RPMI8226 (cell line): ENCODE data around the gene GHR.

Source experiments
- DNase-seq: peaks from one replicate; pipeline ENCODE4 v3.0.0-alpha.2; 2015

Gene GHR

DNA sequence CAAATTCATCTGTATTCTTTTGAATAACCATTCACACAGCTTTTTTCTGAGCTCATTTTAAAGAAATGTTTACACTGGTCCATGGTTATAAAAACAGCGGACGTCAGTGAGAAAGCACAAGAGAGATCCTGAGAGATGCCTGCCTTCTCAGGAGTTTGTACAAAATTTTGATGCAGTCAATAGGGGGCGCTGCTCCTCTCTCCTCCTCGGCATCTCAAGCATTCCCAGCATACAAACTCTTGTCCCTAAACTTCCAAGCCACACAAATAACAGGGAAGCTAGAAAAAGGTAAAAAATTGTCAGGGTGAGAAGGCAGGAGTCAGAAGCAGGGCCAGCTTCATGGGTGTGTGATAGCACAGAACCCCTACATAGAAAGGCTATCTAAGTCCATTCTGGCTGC lies 322.2 kb downstream of the GHR start:
- peak; percentile 10 for DNase-seq

DNA sequence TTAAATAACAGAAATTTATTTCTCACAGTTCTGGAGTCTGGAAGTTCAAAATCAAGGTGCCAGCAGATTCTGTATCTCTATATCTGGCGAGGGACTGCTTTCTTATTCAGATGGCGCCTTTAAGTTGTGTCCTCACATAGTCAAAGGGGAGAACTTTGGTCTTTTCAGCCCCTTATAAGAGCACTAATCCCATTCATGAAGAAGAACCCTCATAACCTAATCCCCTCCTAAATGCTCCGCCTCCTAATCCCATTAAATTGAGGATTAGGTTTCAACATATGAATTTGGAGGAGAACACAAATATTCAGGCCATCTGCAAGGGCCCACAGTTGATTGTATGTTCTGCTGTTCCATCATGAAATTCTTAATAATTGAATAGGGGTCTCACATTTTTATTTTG lies 322.6 kb downstream of the GHR start:
- no peak for DNase-seq

DNA sequence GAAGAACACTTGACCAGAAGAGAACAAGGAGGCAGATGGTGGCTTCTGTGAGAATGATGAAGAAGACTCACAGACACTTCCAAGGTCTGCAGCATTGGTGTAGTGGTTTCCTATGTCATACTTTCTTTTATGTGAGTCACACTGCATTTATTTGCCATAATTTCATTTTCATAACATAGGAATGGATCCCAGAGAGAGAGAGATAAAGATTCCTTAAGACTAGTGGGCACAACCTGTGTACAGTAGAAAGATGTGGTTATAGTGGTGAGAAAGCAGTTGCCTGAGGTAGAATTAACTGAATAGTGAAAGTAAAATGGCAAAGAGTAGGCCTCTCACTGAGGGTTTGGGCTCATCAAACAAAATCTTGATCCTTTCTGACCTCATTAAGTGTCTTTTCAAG lies 325.8 kb downstream of the GHR start:
- DNase-seq: no peak

DNA sequence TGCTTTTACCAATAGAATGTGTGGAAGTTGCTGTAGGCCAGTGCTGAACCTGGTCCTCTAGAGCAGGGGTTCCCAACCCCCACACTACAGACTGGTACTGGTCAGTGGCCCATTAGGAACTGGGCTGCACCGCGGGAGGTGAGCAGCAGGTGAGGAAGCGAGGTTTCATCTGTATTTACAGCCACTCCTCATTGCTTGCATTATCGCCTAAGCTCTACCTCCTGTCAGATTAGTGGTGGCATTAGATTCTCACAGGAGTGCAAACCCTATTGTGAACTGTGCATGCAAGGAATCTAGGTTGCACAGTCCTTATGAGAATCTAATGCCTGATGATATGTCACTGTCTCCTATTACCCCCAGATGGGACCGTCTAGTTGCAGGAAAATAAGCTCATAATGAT lies 327.3 kb downstream of the GHR start:
- DNase-seq: no peak

DNA sequence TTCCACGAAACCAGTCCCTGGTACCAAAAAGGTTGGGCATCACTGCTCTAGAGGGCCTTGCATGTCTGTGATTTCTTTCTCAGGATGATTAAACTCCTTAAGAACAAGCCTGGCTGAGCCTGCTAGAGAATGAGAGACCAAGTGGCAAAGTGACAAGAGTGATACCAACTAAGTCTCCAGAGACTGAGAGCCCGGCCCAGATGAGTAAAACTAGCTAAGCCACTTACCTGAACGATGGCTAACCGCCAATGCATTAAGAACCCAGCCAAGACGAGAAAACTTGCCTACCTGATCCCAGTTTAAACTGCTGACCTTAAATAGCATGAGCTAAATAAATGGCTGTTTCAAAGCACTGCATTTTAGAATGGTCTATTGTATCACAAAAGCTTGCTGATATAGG lies 327.8 kb downstream of the GHR start:
- peak; percentile 13 for DNase-seq

DNA sequence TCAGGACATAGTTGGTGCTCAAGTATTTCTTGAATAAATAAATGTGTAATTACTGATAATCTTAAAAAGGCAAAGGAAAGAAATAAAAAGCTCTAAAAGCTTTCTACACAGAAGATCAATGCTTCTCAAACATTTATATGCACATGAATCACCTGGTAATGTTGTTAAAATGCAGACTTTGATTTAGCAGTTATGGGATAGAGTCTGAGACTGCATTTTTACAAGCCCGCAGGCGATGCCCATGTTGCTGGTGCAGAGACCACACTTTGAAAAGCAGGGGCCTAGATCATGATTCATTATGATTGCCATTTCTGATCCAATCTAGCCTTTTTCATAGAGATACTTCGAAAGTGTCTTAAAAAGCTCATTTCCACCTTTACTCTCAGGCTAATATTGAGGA lies 329.9 kb downstream of the GHR start:
- no peak for DNase-seq

DNA sequence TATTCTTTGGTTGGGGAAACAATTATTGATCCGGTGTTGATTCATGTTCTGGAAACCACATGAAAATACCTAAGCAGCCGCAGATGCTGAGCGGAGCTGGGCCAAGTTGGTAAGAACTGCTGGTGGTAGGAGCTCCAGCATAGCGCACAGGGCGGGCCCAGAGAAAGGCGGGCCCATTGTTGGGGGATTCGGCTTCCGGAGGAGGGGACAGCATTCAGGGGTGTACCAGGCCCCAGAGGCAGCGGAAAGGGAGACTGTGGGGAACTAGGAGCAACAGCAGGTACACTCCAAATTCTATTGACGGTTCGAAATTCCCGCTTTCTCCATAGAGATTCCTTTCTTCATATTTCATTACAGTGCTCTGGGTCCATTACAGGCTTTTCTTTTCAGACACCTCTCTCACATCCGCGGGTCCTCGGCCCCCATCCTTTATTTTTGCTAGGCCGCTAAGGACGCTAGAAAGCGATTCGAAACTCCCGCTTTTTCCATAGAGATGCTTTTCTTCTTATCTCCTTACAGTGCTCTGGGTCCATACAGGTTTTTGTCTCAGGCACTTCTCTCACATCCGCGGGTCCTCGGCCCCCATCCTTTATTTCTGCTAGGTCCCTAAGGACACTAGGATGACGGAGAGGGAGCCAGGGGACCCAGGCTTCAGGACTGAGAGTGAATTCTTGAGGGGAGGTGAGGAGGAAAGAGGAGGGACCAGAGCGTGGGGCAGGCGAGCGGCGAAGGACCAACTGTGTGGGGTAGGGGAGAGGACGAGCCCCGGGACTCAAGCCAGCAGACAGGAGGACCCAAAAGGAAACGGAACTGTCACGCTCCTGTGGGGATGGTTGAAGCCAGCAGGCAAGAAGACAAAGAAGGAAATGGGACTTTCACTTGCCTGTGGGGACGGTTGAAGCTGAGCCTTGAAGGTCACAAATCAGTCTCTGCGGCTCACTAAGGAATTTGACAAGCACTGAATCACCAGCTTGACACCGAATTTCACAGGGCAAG lies 333.7 kb downstream of the GHR start, which contains the start of gene CCDC152:
CCDC152 (plus strand) TSS at position 213 of the 996 bp plus-strand sequence. CDS start 2,304 bp downstream, outside the sequence.
- peak; percentile 31 for DNase-seq

DNA sequence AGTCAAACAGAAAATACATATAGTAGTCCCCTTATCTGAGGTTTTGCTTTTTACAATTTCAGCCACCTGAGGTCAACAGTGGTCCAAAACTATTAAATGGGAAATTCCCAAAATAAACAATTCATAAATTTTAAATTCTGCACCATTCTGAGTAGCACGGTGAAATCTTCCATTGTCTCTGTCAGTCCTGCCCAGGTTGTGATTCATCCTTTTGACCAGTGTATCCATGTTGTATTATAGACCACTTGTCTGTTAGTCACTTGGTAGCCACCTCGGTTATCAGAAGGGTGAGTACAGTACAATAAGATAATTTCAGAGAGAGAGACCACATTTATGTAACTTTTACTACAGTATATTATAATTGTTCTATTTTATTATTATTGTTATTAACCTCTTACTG lies 336.2 kb downstream of the GHR start:
- no peak for DNase-seq

DNA sequence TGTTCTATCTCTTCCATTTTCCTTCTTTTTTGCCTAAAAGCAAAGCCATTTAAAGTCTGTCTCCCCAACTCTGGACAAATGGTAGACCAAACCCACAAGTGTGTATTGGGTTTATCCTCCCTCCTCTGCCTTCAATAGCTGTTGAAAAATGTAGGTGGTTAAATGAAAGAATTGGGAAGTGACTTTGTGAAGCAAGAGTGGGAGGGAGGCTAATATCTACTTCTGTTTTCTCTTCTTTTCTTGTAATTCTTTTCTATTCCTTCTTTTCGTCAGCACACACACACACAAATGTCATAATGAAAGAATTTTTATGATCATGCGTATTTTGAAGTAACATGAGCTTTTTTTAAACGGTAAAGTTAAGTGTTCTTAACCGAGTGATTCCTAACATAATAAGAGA lies 337.2 kb downstream of the GHR start:
- DNase-seq: no peak

DNA sequence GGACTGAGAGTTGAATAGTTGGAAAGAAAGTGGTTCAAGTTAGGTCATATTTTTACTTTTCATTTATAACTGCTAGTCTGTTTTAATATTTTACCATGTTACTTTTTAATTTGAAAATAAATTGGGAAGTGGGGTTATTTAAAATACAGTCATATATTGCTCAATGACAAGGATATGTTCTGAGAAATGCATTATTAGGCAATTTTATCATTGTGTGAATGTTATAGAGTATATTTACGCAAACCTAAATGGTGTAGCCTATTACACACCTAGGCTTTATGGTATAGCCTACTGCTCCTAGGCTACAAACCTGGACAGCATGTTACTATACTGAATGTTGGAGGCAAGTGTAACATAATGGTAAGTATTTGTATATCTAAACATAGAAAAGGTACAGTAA lies 338.6 kb downstream of the GHR start:
- no peak for DNase-seq

DNA sequence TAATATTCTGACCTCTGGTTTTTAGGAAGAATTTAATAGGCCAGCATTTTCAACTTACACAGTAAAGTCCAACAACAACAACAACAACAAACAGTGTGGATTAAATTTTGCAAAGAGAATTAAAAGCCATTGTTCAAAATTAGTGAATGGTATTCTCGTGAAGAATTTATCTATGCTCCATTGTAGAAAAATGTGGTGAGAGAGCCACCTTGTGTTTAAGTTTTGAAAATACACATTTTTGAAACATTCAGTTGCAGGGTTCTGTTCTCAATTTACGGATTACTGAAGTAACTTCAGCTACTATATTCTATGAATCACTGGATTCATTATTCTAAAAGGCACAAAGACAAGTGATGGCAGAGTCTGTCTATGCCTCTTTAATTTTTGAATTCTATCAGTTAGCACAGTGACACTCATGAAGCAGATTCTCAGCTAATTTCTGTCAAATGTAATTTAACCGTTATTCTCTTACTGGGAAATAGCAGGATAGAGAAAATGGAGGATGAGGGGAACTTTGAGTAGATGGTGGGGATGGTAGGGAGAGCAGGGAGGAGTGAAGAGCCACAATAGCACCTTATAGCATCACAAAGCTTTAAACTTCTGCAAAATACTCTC lies 344.4 kb downstream of the GHR start:
- DNase-seq: peak; percentile 30

DNA sequence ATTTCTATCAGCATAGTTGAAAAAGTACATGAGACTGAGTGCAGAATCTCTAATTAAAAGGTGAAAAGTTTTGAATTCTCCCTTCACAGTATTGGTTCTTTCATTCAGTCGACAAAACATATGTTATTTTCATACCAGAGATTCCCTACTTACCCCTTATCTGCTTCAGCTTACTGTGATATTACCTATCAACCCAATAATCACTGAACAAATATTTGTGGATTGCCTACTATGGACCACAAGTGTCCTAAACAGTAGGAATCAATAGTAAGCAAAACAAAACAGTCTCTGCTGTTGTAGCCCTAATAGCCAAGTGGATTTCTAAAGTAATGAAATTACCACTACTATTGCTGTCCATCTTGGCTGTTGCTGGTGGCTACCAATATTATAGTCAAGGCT lies 344.9 kb downstream of the GHR start:
- no peak for DNase-seq

DNA sequence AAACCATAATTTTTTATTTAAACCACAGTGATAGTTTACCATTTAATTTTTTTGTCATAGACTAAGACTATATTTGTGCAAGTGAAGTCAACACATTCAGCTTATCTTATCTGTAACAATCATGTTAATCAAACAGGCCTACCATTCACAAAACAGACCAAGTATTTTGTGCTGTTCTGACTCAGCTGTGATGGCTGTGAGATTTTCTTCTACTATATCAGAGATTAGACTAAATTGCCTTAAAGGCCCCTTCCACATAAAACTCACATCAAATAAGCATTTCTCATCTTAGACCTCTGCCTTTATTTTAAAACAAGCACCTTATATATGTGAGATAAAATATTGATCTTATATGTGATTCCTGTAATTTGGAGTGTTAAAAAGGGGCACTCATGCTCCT lies 346.8 kb downstream of the GHR start:
- no peak for DNase-seq
